Memory B cell (primary cell): ENCODE data around the gene TRAPPC10.

ENCODE experiments used
- ATAC-seq: fragments of 150-1000 bp; cut with Tn5 transposase; 2 replicates; pipeline ENCODE4 v1.10.0; 2021; ENCODE audit warnings: low read depth, mild to moderate bottlenecking, moderate library complexity
- DNase-seq, 2 donors: peaks; one replicate each; pipeline ENCODE4 v3.0.0; 2022; ENCODE audit warnings: low spot score in 2 of 2
- H3K27ac Mint-ChIP-seq: one replicate; pipeline ENCODE4 v1.8.0; 2022; ENCODE audit warnings: mild to moderate bottlenecking, moderate library complexity, mixed read lengths
- H3K27me3 Mint-ChIP-seq: one replicate; pipeline ENCODE4 v1.8.0; 2022; ENCODE audit warnings: mixed read lengths
- H3K36me3 Mint-ChIP-seq: one replicate; pipeline ENCODE4 v1.8.0; 2022; ENCODE audit warnings: mild to moderate bottlenecking, mixed read lengths
- H3K4me1 Mint-ChIP-seq: one replicate; pipeline ENCODE4 v1.8.0; 2022; ENCODE audit warnings: mixed read lengths
- H3K4me3 Mint-ChIP-seq: one replicate; pipeline ENCODE4 v1.8.0; 2022; ENCODE audit warnings: mild to moderate bottlenecking, moderate library complexity, mixed read lengths
- H3K9me3 Mint-ChIP-seq: one replicate; pipeline ENCODE4 v1.8.0; 2022; ENCODE audit warnings: mixed read lengths

TRAPPC10 gene

DNA sequence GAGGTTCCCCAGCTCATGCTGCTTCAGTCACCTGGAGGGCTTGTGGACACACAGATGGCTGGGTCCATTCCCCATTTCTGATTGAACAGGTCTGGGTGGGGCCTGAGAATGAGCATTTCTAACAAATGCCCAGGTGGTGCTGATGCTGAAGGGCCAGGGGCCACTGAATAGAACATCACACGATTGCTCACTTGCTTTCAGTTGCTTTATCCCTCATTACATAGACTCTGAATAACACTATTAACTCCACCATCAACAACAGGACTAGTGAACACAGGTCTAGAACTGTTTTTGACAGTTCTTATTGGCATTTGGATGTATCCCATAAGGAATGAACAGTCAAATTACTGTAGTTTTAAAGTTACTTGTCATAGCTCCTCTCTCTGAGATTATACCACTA is 12.1 kb downstream of the TRAPPC10 start:
- no peak for ATAC-seq
- H3K9me3 Mint-ChIP-seq: no peaks in the 10 kb centered on the region
- no peak for DNase-seq
- peaks cover 8% of the 10 kb centered on the region for H3K36me3 Mint-ChIP-seq
- H3K27me3 Mint-ChIP-seq: no peaks in the 10 kb centered on the region
- no peak overlapping the region for H3K27ac Mint-ChIP-seq
- H3K4me3 Mint-ChIP-seq: no peak overlapping the region
- H3K4me1 Mint-ChIP-seq: peaks cover 40% of the 10 kb centered on the region

DNA sequence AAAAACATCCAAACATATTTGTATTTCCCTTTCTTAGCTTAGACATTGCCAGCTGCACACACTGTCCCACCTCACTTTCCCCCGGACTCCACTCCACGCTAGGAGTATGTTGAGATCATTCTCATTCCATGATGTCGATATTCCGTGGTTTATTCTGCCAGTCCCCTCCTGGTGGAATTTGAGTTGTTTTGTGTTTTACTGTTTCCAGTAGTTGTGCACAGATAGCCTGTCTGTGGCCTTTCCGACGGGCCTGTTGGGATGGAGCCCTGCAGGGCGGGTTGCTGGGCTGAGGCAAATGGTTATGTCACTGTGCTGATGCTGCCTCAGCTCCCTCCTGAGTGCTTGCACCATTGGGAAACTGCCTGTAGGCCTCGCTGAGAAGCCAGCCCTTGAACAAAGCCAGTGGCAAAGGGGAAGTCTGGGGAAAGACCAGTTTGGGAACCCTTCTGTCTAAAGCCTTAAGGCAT is 12.8 kb downstream of the TRAPPC10 start:
- no peak for DNase-seq
- peak overlapping the region; percentile 77 for H3K27ac Mint-ChIP-seq
- no peak for ATAC-seq
- no peaks in the 10 kb centered on the region for H3K27me3 Mint-ChIP-seq
- no peaks in the 10 kb centered on the region for H3K9me3 Mint-ChIP-seq
- H3K36me3 Mint-ChIP-seq: peaks cover 11% of the 10 kb centered on the region
- peaks cover 40% of the 10 kb centered on the region for H3K4me1 Mint-ChIP-seq
- no peak overlapping the region for H3K4me3 Mint-ChIP-seq

- DNase-seq (no peak), ATAC-seq (no peak)
- Mint-ChIP-seq H3K27me3 (no peaks in the 10 kb centered on the region), H3K4me1 (peaks cover 39% of the 10 kb centered on the region), H3K27ac (no peak overlapping the region), H3K9me3 (no peaks in the 10 kb centered on the region), H3K4me3 (no peak overlapping the region), H3K36me3 (peaks cover 15% of the 10 kb centered on the region)
Measured at GRCh38 chr21:44027607-44028286, 15.6 kb downstream of the TRAPPC10 start.

DNA sequence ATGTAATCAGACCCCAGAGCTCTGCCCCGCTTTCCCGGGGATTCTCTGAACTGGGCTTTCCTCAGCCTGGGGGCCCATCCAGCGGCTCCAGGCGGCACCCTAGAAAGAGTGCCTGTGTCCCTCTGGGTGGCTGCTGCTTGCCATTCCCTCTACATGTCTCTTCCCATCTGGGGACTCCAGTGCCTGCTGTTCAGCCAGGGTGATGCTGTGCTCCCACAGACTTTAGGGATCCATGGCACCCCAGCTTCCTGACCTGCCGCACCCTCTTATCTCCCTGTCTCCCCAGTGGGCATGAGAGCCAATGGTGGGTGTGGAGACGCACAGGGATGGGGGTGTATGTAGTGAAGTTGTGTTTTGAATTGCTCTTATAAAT is 16.2 kb downstream of the TRAPPC10 start:
- Mint-ChIP-seq H3K4me1 (peaks cover 37% of the 10 kb centered on the region), H3K4me3 (no peak overlapping the region), H3K36me3 (peaks cover 18% of the 10 kb centered on the region), H3K9me3 (no peaks in the 10 kb centered on the region), H3K27ac (no peak overlapping the region), H3K27me3 (no peaks in the 10 kb centered on the region)
- ATAC-seq: no peak
- no peak for DNase-seq

DNA sequence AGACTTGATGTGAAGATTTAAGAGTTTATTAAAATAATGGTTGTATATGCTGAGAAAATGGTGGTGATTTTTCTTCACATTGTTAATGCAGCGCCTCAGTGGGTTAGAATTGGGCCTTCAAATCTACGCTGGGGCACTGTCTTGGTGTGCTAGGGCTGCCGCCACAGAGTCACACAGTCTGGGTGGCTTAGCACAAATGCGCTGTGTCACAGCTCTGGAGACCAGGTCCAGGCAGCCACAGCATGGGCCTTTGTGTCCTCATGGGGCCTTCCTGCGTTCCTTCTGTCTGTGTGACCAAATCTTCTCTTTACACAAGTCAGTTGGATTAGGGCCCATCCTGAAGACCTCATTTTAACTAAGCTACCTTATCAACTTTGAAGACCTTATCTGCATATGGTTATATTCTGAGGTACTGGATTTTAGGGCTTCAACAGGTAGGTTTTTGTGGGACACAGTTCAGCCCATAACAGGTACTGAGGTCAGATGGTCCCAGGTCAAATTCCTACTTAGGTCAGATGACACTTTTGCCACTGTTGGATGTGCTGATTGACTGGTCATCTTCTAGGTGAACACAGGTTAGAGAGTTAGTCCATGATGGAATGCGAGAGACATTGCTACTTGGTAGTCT is 17.5 kb downstream of the TRAPPC10 start:
- Mint-ChIP-seq H3K36me3 (peaks cover 25% of the 10 kb centered on the region), H3K4me3 (no peak overlapping the region), H3K4me1 (peaks cover 34% of the 10 kb centered on the region), H3K27ac (peak overlapping the region; percentile 46), H3K9me3 (no peaks in the 10 kb centered on the region), H3K27me3 (no peaks in the 10 kb centered on the region)
- no peak for ATAC-seq
- DNase-seq: no peak

DNA sequence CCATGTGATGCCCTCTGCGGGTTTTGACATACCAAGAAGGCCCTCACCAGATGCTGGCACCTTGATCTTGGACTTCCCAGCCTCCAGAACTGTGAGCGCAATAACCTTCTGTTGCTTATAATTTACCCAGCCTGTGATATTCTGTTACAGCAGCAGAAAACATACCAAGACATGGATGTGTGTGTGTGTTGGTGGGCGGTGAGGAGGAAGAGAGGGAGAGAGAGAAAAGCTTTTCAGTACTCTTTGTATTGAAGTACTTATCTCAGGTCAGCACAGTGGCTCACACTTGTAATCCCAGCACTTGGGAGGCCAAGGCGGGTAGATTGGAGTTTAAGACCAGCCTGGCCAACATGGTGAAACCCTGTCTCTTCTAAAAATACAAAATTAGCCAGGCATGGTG is 23.1 kb downstream of the TRAPPC10 start:
- Mint-ChIP-seq H3K36me3 (peaks cover 41% of the 10 kb centered on the region), H3K27ac (no peak overlapping the region), H3K4me3 (no peak overlapping the region), H3K27me3 (no peaks in the 10 kb centered on the region), H3K9me3 (no peaks in the 10 kb centered on the region), H3K4me1 (peaks cover 13% of the 10 kb centered on the region)
- ATAC-seq: no peak
- DNase-seq: no peak

GRCh38 chr21:44038063-44038462 is 26.0 kb downstream of the TRAPPC10 start:
- no peak overlapping the region for H3K4me3 Mint-ChIP-seq
- H3K4me1 Mint-ChIP-seq: peaks cover 9% of the 10 kb centered on the region
- H3K27ac Mint-ChIP-seq: peak overlapping the region; percentile 31
- H3K36me3 Mint-ChIP-seq: peaks cover 41% of the 10 kb centered on the region
- H3K27me3 Mint-ChIP-seq: no peaks in the 10 kb centered on the region
- ATAC-seq (no peak), DNase-seq (no peak)
- no peaks in the 10 kb centered on the region for H3K9me3 Mint-ChIP-seq

- ATAC-seq (no peak), DNase-seq (no peak)
- Mint-ChIP-seq H3K27me3 (no peaks in the 10 kb centered on the region), H3K36me3 (peaks cover 30% of the 10 kb centered on the region), H3K27ac (no peak overlapping the region), H3K4me1 (peaks cover 14% of the 10 kb centered on the region), H3K9me3 (no peaks in the 10 kb centered on the region), H3K4me3 (no peak overlapping the region)
Measured at GRCh38 chr21:44039828-44040227, 27.7 kb downstream of the TRAPPC10 start.

GRCh38 chr21:44043613-44044012 is 31.5 kb downstream of the TRAPPC10 start:
- peaks cover 18% of the 10 kb centered on the region for H3K4me1 Mint-ChIP-seq
- H3K9me3 Mint-ChIP-seq: no peaks in the 10 kb centered on the region
- peaks cover 20% of the 10 kb centered on the region for H3K36me3 Mint-ChIP-seq
- DNase-seq (no peak), ATAC-seq (no peak)
- peak overlapping the region; percentile 50 for H3K27ac Mint-ChIP-seq
- H3K27me3 Mint-ChIP-seq: no peaks in the 10 kb centered on the region
- H3K4me3 Mint-ChIP-seq: no peak overlapping the region

DNA sequence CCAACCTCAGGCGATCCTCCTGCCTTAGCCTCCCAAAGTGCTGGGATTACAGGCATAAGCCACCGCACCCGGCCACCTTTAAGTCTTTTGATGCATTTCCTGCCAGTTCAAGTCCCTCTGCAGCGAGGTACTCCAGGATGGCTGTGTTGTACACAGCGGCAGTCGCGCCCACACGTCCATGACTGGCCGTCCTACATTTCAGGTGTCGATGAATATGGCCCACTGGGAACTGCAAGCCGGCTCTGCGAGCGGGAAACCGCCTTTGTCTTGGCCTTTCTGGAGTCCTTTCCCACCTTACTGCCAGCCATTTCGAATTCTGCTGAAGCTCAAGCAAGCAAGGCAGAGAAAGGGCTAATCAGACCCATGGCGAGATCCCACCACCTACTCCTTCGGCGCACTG is 34.6 kb downstream of the TRAPPC10 start:
- Mint-ChIP-seq H3K36me3 (peaks cover 19% of the 10 kb centered on the region), H3K4me1 (peaks cover 27% of the 10 kb centered on the region)
- no peak for ATAC-seq

DNA sequence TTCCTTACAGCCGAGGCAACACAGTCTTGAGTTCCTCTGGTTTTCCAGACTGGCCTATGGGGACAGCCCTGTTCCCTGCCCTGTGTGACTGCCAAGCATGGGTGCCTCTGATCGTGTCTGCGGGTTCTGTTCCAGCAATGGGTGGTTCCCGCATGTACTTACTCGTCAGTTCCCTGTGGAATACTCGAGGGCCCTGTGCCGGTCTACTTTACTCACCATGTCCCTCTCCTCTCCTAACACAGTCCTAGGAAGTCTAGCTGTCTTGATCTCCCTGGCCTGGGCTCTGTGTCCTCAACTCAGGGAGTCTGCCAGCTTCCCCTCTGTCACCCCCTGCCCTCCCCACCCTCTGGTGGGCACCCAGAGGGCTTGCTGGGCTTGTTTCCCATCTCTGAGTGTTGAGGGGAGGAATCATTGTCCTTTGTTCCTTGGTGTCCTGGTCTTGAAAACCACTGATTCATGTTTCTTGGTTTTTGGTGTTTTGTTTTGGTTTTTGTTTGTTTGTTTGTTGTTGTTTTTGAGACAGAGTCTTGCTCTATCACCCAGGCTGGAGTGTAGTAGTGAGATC is 36.0 kb downstream of the TRAPPC10 start:
- Mint-ChIP-seq H3K9me3 (no peaks in the 10 kb centered on the region), H3K36me3 (peaks cover 21% of the 10 kb centered on the region), H3K27ac (peak overlapping the region; percentile 29), H3K4me3 (no peak overlapping the region), H3K4me1 (peaks cover 24% of the 10 kb centered on the region), H3K27me3 (no peaks in the 10 kb centered on the region)
- DNase-seq: no peak
- no peak for ATAC-seq

More for the DNA sequence above, 34.6 kb downstream of the TRAPPC10 start:
- DNase-seq: no peak
- Mint-ChIP-seq H3K27ac (no peak overlapping the region), H3K9me3 (no peaks in the 10 kb centered on the region), H3K27me3 (no peaks in the 10 kb centered on the region), H3K4me3 (no peak overlapping the region)

DNA sequence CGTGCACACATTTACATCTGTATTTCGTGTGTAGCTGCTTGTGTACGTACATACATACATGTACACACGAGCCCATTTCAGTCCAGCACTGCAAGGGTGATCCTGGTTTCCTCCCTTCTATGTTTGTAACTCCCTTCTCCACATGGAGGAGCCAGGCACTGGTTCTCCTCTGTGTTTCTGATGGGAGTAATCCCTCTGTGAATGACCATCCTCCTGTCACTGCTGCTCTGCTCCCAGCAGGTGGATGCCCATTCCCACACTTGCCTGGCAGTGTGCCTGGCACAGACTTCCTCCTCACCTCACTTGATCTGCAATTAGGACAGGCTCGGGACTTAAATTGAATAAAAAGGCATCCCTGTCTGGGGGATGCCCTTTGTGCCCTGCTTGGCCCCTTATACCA is 37.1 kb downstream of the TRAPPC10 start:
- no peaks in the 10 kb centered on the region for H3K9me3 Mint-ChIP-seq
- peaks cover 24% of the 10 kb centered on the region for H3K36me3 Mint-ChIP-seq
- DNase-seq (no peak), ATAC-seq (no peak)
- H3K27me3 Mint-ChIP-seq: no peaks in the 10 kb centered on the region
- H3K4me1 Mint-ChIP-seq: peaks cover 19% of the 10 kb centered on the region
- H3K4me3 Mint-ChIP-seq: no peak overlapping the region
- peak overlapping the region; percentile 65 for H3K27ac Mint-ChIP-seq

- Mint-ChIP-seq H3K9me3 (no peaks in the 10 kb centered on the region), H3K4me1 (peaks cover 20% of the 10 kb centered on the region), H3K4me3 (no peak overlapping the region), H3K27ac (peak overlapping the region; percentile 65), H3K36me3 (peaks cover 26% of the 10 kb centered on the region), H3K27me3 (no peaks in the 10 kb centered on the region)
- DNase-seq (no peak), ATAC-seq (no peak)
Measured at GRCh38 chr21:44049606-44050005, 37.5 kb downstream of the TRAPPC10 start.

- Mint-ChIP-seq H3K9me3 (no peaks in the 10 kb centered on the region), H3K36me3 (peaks cover 28% of the 10 kb centered on the region), H3K4me3 (no peak overlapping the region), H3K27ac (peak overlapping the region; percentile 65), H3K4me1 (peaks cover 22% of the 10 kb centered on the region), H3K27me3 (no peaks in the 10 kb centered on the region)
- DNase-seq (no peak), ATAC-seq (no peak)
Measured at GRCh38 chr21:44050276-44050675, 38.2 kb downstream of the TRAPPC10 start.
